Tibial nerve (tissue), 4 donors: ENCODE measurements around the gene ZNF639.
A peak's percentile ranks its signal among the peaks of the same experiment; 100 is the strongest.

Experiments
- EP300 ChIP-seq, 2 donors: sonication (generic); formaldehyde crosslinking; IDR thresholded peaks; one replicate each; pipeline ENCODE4 v1.6.1; 2017; ENCODE audit warnings: antibody characterized with exemption in 2 of 2, mild to moderate bottlenecking in 1 of 2
- POLR2A ChIP-seq, 2 donors: fragments of 450-650 bp; IDR thresholded peaks; one replicate each; pipeline ENCODE4 v1.6.1; 2017; ENCODE audit warnings: antibody characterized with exemption in 2 of 2, mild to moderate bottlenecking in 2 of 2, moderate library complexity in 2 of 2
- TF ChIP-seq, protein P1 (sequence below), 5 experiments: fragments of 200-600 bp in 3 of 5; fragments of 450-650 bp in 2 of 5; sonication (generic) in 3 of 5; IDR thresholded peaks; one replicate each; pipeline ENCODE4 v1.5.1; 2016 to 2019; ENCODE audit warnings: antibody characterized with exemption in 5 of 5, mild to moderate bottlenecking in 3 of 5, moderate library complexity in 2 of 5

GRCh38 chr3:179321668-179322285 is 1.1 kb upstream of the ZNF639 start:
- TF ChIP-seq, protein P1, sequence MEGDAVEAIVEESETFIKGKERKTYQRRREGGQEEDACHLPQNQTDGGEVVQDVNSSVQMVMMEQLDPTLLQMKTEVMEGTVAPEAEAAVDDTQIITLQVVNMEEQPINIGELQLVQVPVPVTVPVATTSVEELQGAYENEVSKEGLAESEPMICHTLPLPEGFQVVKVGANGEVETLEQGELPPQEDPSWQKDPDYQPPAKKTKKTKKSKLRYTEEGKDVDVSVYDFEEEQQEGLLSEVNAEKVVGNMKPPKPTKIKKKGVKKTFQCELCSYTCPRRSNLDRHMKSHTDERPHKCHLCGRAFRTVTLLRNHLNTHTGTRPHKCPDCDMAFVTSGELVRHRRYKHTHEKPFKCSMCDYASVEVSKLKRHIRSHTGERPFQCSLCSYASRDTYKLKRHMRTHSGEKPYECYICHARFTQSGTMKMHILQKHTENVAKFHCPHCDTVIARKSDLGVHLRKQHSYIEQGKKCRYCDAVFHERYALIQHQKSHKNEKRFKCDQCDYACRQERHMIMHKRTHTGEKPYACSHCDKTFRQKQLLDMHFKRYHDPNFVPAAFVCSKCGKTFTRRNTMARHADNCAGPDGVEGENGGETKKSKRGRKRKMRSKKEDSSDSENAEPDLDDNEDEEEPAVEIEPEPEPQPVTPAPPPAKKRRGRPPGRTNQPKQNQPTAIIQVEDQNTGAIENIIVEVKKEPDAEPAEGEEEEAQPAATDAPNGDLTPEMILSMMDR (IDR thresholded peaks at IDR 0.05), result peak; percentile 34 to 60 (median 51)
- no peak for TF ChIP-seq EP300 (IDR thresholded peaks at IDR 0.05)
- no peak for TF ChIP-seq POLR2A (IDR thresholded peaks at IDR 0.05)
